Loucy (cell line): Measurements from ENCODE around the gene RFX1.

Source experiments
- H2AFZ ChIP-seq: fragments of 200-600 bp; sonication (generic); 2 replicates; pipeline ENCODE4 v1.6.0; 2016; ENCODE audit warnings: antibody characterized with exemption, mild to moderate bottlenecking, low read length, moderate library complexity
- H3F3A ChIP-seq: fragments of 200-600 bp; 2 replicates; pipeline ENCODE4 v1.6.0; 2016; ENCODE audit warnings: antibody characterized with exemption, low read depth, mild to moderate bottlenecking
- H3K27me3 ChIP-seq: fragments of 200-600 bp; sonication (generic); 2 replicates; pipeline ENCODE4 v1.6.1; 2014; ENCODE audit warnings: low read length, mild to moderate bottlenecking; ENCODE audit not compliant: insufficient read depth, poor library complexity, severe bottlenecking
- H3K36me3 ChIP-seq: fragments of 200-600 bp; sonication (generic); 2 replicates; pipeline ENCODE4 v1.6.1; 2016; ENCODE audit warnings: low read length; ENCODE audit not compliant: insufficient read depth
- H3K4me1 ChIP-seq: fragments of 200-600 bp; sonication (generic); 2 replicates; pipeline ENCODE4 v1.5.1; 2014; ENCODE audit warnings: low read length, mild to moderate bottlenecking; ENCODE audit not compliant: insufficient read depth, poor library complexity, severe bottlenecking
- H3K4me2 ChIP-seq: fragments of 200-600 bp; sonication (generic); 2 replicates; pipeline ENCODE4 v1.6.0; 2014; ENCODE audit warnings: antibody characterized with exemption, low read length, low read depth, mild to moderate bottlenecking; ENCODE audit not compliant: poor library complexity, severe bottlenecking
- H3K4me3 ChIP-seq: fragments of 200-600 bp; sonication (generic); 2 replicates; pipeline ENCODE4 v1.5.1; 2014; ENCODE audit warnings: low read length, mild to moderate bottlenecking, mixed read lengths; ENCODE audit not compliant: poor library complexity, severe bottlenecking
- H3K79me2 ChIP-seq: fragments of 200-600 bp; sonication (generic); 2 replicates; pipeline ENCODE4 v1.6.1; 2014; ENCODE audit warnings: low read length; ENCODE audit not compliant: insufficient read depth
- H3K9ac ChIP-seq: fragments of 200-600 bp; sonication (generic); 2 replicates; pipeline ENCODE4 v1.6.0; 2014; ENCODE audit warnings: mild to moderate bottlenecking, low read depth, low read length, moderate library complexity; ENCODE audit not compliant: poor library complexity, severe bottlenecking
- H3K9me2 ChIP-seq: fragments of 200-600 bp; sonication (generic); replicated peaks from 2 replicates; pipeline ENCODE4 v1.6.1; 2016; ENCODE audit warnings: low read depth, low read length, mixed read lengths
- H3K9me3 ChIP-seq: fragments of 200-600 bp; sonication (generic); 2 replicates; pipeline ENCODE4 v1.6.1; 2014; ENCODE audit warnings: mild to moderate bottlenecking, antibody characterized with exemption, low read length, low read depth; ENCODE audit not compliant: insufficient read depth
- H4K20me1 ChIP-seq: fragments of 200-600 bp; sonication (generic); 2 replicates; pipeline ENCODE4 v1.6.0; 2014; ENCODE audit warnings: antibody characterized with exemption, low read length, mild to moderate bottlenecking; ENCODE audit not compliant: insufficient read depth, poor library complexity, severe bottlenecking
- CTCF ChIP-seq: fragments of 200-600 bp; sonication (generic); conservative IDR thresholded peaks from 2 replicates; pipeline ENCODE4 v1.5.1; 2014; ENCODE audit warnings: mild to moderate bottlenecking, antibody characterized with exemption, low read length
- EZH2phosphoT487 ChIP-seq: fragments of 200-600 bp; IDR thresholded peaks from 2 replicates; pipeline ENCODE4 v1.6.1; 2018; ENCODE audit warnings: antibody characterized with exemption, mild to moderate bottlenecking, moderate library complexity, borderline replicate concordance

The RFX1 gene

GRCh38 chr19:13920940-13921747 lies 85.0 kb downstream of the RFX1 start:
- Histone ChIP-seq H3K9ac (no peak overlapping the region), H3K36me3 (peaks cover 14% of the 10 kb centered on the region; the same call in 1 of the 2 replicates), H3K4me1 (no peaks in the 10 kb centered on the region), H3K4me2 (no peak overlapping the region), H3K4me3 (no peak overlapping the region), H3K9me2 (no peaks in the 10 kb centered on the region), H2AFZ (no peak overlapping the region; the same call in 1 of the 2 replicates), H3K27me3 (no peaks in the 10 kb centered on the region), H3F3A (peaks cover 4% of the 10 kb centered on the region; the same call in 1 of the 2 replicates), H3K79me2 (no peaks in the 10 kb centered on the region), H3K9me3 (0 out of 2 replicates have a peak, but pooled peaks cover 3% of the 10 kb centered on the region), H4K20me1 (no peaks in the 10 kb centered on the region)
- TF ChIP-seq EZH2phosphoT487 (no peak), CTCF (no peak)

- H3K4me1 ChIP-seq, result no peaks in the 10 kb centered on the region
- peaks cover 13% of the 10 kb centered on the region; the same call in 1 of the 2 replicates for H3K36me3 ChIP-seq
- H4K20me1 ChIP-seq, result no peaks in the 10 kb centered on the region
- H3K4me2 ChIP-seq, result no peak overlapping the region
- H2AFZ ChIP-seq, result no peak overlapping the region
- no peak overlapping the region for H3K4me3 ChIP-seq
- H3K9ac ChIP-seq, result no peak overlapping the region
- TF ChIP-seq EZH2phosphoT487 (no peak), CTCF (no peak)
- no peaks in the 10 kb centered on the region for H3K79me2 ChIP-seq
- H3K27me3 ChIP-seq, result no peaks in the 10 kb centered on the region
- H3K9me2 ChIP-seq, result no peaks in the 10 kb centered on the region
- peaks cover 4% of the 10 kb centered on the region; the same call in 1 of the 2 replicates for H3F3A ChIP-seq
- 0 out of 2 replicates have a peak, but pooled peaks cover 3% of the 10 kb centered on the region for H3K9me3 ChIP-seq
Measured at GRCh38 chr19:13920524-13920923, 85.6 kb downstream of the RFX1 start.

- H3K27me3 ChIP-seq, result no peaks in the 10 kb centered on the region
- TF ChIP-seq EZH2phosphoT487 (no peak), CTCF (no peak)
- H3K9ac ChIP-seq, result no peak overlapping the region
- H3F3A ChIP-seq, result peaks cover 4% of the 10 kb centered on the region; the same call in 1 of the 2 replicates
- no peaks in the 10 kb centered on the region for H3K4me1 ChIP-seq
- no peak overlapping the region for H2AFZ ChIP-seq
- no peaks in the 10 kb centered on the region for H4K20me1 ChIP-seq
- H3K4me2 ChIP-seq, result no peak overlapping the region
- H3K79me2 ChIP-seq, result no peaks in the 10 kb centered on the region
- no peaks in the 10 kb centered on the region for H3K9me2 ChIP-seq
- 0 out of 2 replicates have a peak, but pooled peaks cover 3% of the 10 kb centered on the region for H3K9me3 ChIP-seq
- H3K4me3 ChIP-seq, result no peak overlapping the region
- peaks cover 18% of the 10 kb centered on the region; the same call in 1 of the 2 replicates for H3K36me3 ChIP-seq
Measured at GRCh38 chr19:13918726-13919411, 87.3 kb downstream of the RFX1 start.
